Right atrium auricular region (tissue), 2 donors: Measurements from ENCODE around the gene DUSP7. TPM values are rescaled to one million over a fixed set of nuclear protein-coding genes. Genes with fewer than 3 reads are reported as not detected.

Experiments used
- DNase-seq: peaks from one replicate; pipeline ENCODE4 v3.0.0-alpha.2; 2019; ENCODE audit warnings: low spot score
- H3K27ac ChIP-seq, 2 donors: fragments of 200-600 bp; sonication (generic); 1 replicate in 1 of 2; 2 replicates in 1 of 2; pipeline ENCODE4 v1.5.1; 2016 to 2019
- H3K27me3 ChIP-seq, 2 donors: fragments of 200-600 bp; sonication (generic); one replicate each; pipeline versions ENCODE4 v1.5.1 to v1.6.0; 2017 to 2019
- H3K36me3 ChIP-seq: fragments of 200-600 bp; sonication (generic); one replicate; pipeline ENCODE4 v1.5.1; 2016
- H3K4me1 ChIP-seq, 2 donors: fragments of 200-600 bp; sonication (generic); one replicate each; pipeline versions ENCODE4 v1.5.1 to v1.6.0; 2017 to 2019
- H3K4me3 ChIP-seq, 2 donors: fragments of 200-600 bp; sonication (generic); 1 replicate in 1 of 2; 2 replicates in 1 of 2; pipeline ENCODE4 v1.5.1; 2017 to 2019; ENCODE audit warnings: mild to moderate bottlenecking in 1 of 2, moderate library complexity in 1 of 2
- H3K9me3 ChIP-seq, 2 donors: fragments of 200-600 bp; sonication (generic); one replicate each; pipeline ENCODE4 v1.5.1; 2019
- CTCF ChIP-seq, 2 donors: fragments of 200-600 bp; sonication (generic); IDR thresholded peaks; one replicate each; pipeline ENCODE4 v1.5.1; 2019; ENCODE audit warnings: antibody characterized with exemption in 2 of 2
- total RNA-seq, 2 donors: library from RNA; depleted of rRNA; stranded (reverse); fragments of >200 nt; gene quantifications; one replicate each; pipeline ENCODE4 v1.1.0, GENCODE V29; 2016

Gene DUSP7
- total RNA-seq, 2 donors from 2014 or later = 17.7 to 33.7 TPM

DNA sequence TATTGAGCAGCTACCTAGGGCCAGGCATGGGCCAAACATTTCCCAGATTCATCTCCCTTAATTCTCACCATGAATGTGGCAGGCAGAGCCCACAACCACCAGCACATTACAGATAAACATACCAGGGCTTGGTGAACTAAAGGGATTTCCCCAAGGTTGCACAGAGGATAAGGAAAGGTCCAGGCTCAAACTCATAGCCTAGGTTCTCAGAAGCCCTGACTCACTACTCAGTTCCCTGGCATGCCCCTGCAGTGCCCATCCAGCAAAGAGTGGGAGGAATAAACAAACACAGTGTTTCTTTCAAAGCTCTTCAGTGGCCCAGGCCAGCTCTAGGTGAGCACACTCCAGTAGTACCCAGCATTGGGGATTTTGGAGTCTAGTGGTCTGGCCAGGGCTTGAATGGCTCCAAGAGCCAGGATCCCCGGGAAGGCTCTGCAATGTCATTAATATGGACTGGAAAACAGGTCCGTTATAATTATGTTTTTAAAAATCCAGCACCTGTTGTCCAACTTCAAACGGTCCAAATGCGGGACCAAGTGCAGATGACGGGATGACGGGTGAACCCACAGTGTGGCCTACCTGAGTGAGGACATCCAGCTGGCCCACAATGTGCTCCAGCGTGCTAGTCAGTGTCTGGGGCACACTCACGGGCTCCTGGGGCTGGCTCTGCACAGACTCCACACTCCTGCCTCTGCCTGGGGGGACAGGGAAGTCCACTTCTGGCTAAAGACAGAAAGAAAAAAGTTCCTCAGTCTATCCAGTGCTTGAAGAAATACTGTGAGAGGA lies 39.8 kb upstream of the DUSP7 start:
- H3K36me3 ChIP-seq = no peaks in the 10 kb centered on the region
- TF ChIP-seq CTCF (IDR thresholded peaks at IDR 0.05) = no peak
- peaks cover 0 to 36% of the 10 kb centered on the region in 2 donors for H3K4me1 ChIP-seq
- no peak for DNase-seq
- H3K27ac ChIP-seq = no peak overlapping the region
- no peak overlapping the region for H3K4me3 ChIP-seq
- peaks cover 0 to 2% of the 10 kb centered on the region in 2 donors for H3K9me3 ChIP-seq
- no peaks in the 10 kb centered on the region for H3K27me3 ChIP-seq

GRCh38 chr3:52094571-52095485 lies 38.5 kb upstream of the DUSP7 start:
- no peak overlapping the region for H3K4me3 ChIP-seq
- no peak for TF ChIP-seq CTCF (IDR thresholded peaks at IDR 0.05)
- H3K27me3 ChIP-seq = no peaks in the 10 kb centered on the region
- no peak overlapping the region for H3K27ac ChIP-seq
- H3K4me1 ChIP-seq = peaks cover 0 to 49% of the 10 kb centered on the region in 2 donors
- H3K36me3 ChIP-seq = no peaks in the 10 kb centered on the region
- H3K9me3 ChIP-seq = no peaks in the 10 kb centered on the region
- no peak for DNase-seq

DNA sequence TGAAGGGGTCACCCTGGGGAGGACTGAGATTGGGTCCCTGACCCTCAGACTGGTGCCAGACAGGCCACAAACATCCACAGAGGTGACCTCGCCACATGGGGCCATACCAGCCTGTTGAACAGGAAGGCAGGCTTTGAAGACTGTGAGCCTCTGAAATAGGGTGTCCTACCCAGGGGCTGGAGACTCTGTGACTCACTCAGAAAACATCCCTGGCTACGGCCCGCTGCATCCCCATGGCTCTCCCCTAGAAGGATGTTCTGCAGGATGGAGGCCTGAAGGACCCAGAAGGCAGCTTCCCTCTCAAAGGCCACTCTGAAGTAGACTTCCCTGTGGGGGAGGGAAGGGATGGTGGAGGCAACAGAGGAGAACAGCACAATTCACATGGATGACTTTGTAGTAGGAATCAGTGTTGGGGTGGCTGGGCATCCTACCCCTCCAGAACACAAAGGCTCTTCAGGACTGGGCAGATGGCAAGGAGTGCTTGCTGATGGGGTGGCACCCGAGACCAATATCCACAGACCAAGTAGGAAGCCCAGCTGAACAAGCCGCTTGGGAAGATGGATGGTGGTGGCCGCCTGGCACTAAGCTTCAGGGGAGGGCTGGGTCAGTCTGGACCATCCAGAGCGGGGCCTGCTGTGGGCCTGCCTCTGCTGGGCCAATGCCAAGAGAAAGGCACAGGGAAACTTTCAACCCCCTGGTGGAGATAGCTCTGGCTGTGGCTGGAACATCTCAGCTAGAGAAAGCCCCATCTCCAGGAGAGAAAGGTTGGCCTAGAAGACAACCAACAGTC lies 37.6 kb upstream of the DUSP7 start:
- Histone ChIP-seq H3K4me3 (no peak overlapping the region), H3K27me3 (no peaks in the 10 kb centered on the region), H3K9me3 (no peaks in the 10 kb centered on the region), H3K4me1 (peaks cover 0 to 50% of the 10 kb centered on the region in 2 donors), H3K27ac (no peak overlapping the region), H3K36me3 (no peaks in the 10 kb centered on the region)
- no peak for TF ChIP-seq CTCF (IDR thresholded peaks at IDR 0.05)
- DNase-seq = no peak

GRCh38 chr3:52092891-52093290 lies 36.5 kb upstream of the DUSP7 start:
- no peaks in the 10 kb centered on the region for H3K9me3 ChIP-seq
- H3K27me3 ChIP-seq = no peaks in the 10 kb centered on the region
- H3K4me1 ChIP-seq = peaks cover 0 to 53% of the 10 kb centered on the region in 2 donors
- no peaks in the 10 kb centered on the region for H3K36me3 ChIP-seq
- DNase-seq = no peak
- no peak for TF ChIP-seq CTCF (IDR thresholded peaks at IDR 0.05)
- no peak overlapping the region for H3K27ac ChIP-seq
- no peak overlapping the region for H3K4me3 ChIP-seq

DNA sequence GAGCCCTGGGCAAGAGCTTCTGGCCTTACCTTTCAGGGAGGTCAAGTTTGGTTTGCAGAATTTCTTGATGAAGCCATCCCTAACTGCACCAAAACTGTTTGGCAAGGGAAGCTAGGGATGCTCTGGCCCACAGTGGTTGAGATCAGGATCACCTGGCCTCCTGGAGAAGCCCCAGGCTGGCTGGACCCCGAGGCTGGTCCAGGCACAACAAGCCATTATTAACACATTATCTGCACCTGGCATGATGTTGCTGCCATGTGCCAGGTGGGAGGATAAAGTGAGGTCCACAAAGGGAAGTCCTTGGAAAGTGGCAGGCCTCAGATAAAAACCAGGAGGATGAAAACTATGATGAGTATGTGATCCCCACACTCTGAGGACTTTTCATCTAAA lies 35.9 kb upstream of the DUSP7 start:
- no peaks in the 10 kb centered on the region for H3K36me3 ChIP-seq
- H3K27me3 ChIP-seq = no peaks in the 10 kb centered on the region
- peak overlapping the region in 1 of 2 donors; percentile 78 for H3K27ac ChIP-seq
- no peak for TF ChIP-seq CTCF (IDR thresholded peaks at IDR 0.05)
- no peak overlapping the region for H3K4me3 ChIP-seq
- H3K9me3 ChIP-seq = no peaks in the 10 kb centered on the region
- peaks cover 0 to 59% of the 10 kb centered on the region in 2 donors for H3K4me1 ChIP-seq
- no peak for DNase-seq
